Measurements from ENCODE around the gene ERAL1. TPM values are rescaled to one million over a fixed set of nuclear protein-coding genes. Genes with fewer than 3 reads are reported as not detected.
"Not testable (repeated sequence)": the region's sequence is repeated elsewhere in the genome, so short reads cannot be mapped to it uniquely, and the experiment has no call there.

Gene ERAL1
- 27.6 and 36.8 TPM in 2 replicates for total RNA-seq

GRCh38 chr17:28854457-28855335 lies at the start of gene ERAL1:
Gene ERAL1, plus strand, starts transcription at chr17:28855016. Its CDS starts 19 bp downstream, at chr17:28855035.
- DNase-seq (ENCODE audit: low read depth in 2 of 2) = peak; percentile 60 to 90

- DNase-seq (ENCODE audit: low read depth in 2 of 2) = peak; percentile 92 to 96
Measured at GRCh38 chr17:28807925-28808634, 46.7 kb upstream of the ERAL1 start.

GRCh38 chr17:28810437-28810836 lies 44.4 kb upstream of the ERAL1 start:
- no peak for DNase-seq (ENCODE audit: low read depth in 2 of 2)

- peak in 1 of 2 donors; percentile 68 for DNase-seq (ENCODE audit: low read depth in 2 of 2)
Measured at GRCh38 chr17:28811651-28812090, 43.1 kb upstream of the ERAL1 start.

- peak; percentile 93 to 98 for DNase-seq (ENCODE audit: low read depth in 2 of 2)
Measured at GRCh38 chr17:28812091-28812747, 42.6 kb upstream of the ERAL1 start.

- peak; percentile 86 to 88 for DNase-seq (ENCODE audit: low read depth in 2 of 2)
Measured at GRCh38 chr17:28812748-28813377, 42.0 kb upstream of the ERAL1 start.

GRCh38 chr17:28816540-28816939 lies 38.3 kb upstream of the ERAL1 start:
- no peak for DNase-seq (ENCODE audit: low read depth in 2 of 2)

- DNase-seq (ENCODE audit: low read depth in 2 of 2) = no peak
Measured at GRCh38 chr17:28818819-28819221, 36.0 kb upstream of the ERAL1 start.

- DNase-seq (ENCODE audit: low read depth in 2 of 2) = no peak
Measured at GRCh38 chr17:28819582-28819981, 35.2 kb upstream of the ERAL1 start.

GRCh38 chr17:28827672-28828071 lies 27.1 kb upstream of the ERAL1 start:
- DNase-seq (ENCODE audit: low read depth in 2 of 2) = no peak

GRCh38 chr17:28828294-28829040 lies 26.3 kb upstream of the ERAL1 start:
- DNase-seq (ENCODE audit: low read depth in 2 of 2) = no peak

GRCh38 chr17:28834420-28834819 lies 20.4 kb upstream of the ERAL1 start:
- DNase-seq (ENCODE audit: low read depth in 2 of 2) = no peak

GRCh38 chr17:28836541-28836940 lies 18.3 kb upstream of the ERAL1 start:
- DNase-seq (ENCODE audit: low read depth in 2 of 2) = not testable (repeated sequence)

- DNase-seq (ENCODE audit: low read depth in 2 of 2) = peak; percentile 78 to 87
Measured at GRCh38 chr17:28839221-28839620, 15.6 kb upstream of the ERAL1 start.

- DNase-seq (ENCODE audit: low read depth in 2 of 2) = peak in 1 of 2 donors; percentile 52
Measured at GRCh38 chr17:28841901-28842281, 12.9 kb upstream of the ERAL1 start.

- peak; percentile 68 to 89 for DNase-seq (ENCODE audit: low read depth in 2 of 2)
Measured at GRCh38 chr17:28842282-28843012, 12.4 kb upstream of the ERAL1 start, which contains the start of gene FAM222B. Gene FAM222B, minus strand, starts transcription at chr17:28842790. Its CDS starts 76,123 bp downstream, at chr17:28766667.

GRCh38 chr17:28843816-28844148 lies 11.0 kb upstream of the ERAL1 start:
- DNase-seq (ENCODE audit: low read depth in 2 of 2) = no peak

- no peak for DNase-seq (ENCODE audit: low read depth in 2 of 2)
Measured at GRCh38 chr17:28846231-28846630, 8.6 kb upstream of the ERAL1 start.

- not testable (repeated sequence) for DNase-seq (ENCODE audit: low read depth in 2 of 2)
Measured at GRCh38 chr17:28846699-28847098, 8.1 kb upstream of the ERAL1 start.

- peak in 1 of 2 donors; percentile 48 for DNase-seq (ENCODE audit: low read depth in 2 of 2)
Measured at GRCh38 chr17:28848667-28849066, 6.1 kb upstream of the ERAL1 start.

Measured in dermis microvascular lymphatic vessel endothelial cell (primary cell).